HG02678 (cell line): ENCODE results near the gene KBTBD12.

ENCODE experiments used
- ATAC-seq: cut with Tn5 transposase; IDR thresholded peaks from one replicate; pipeline ENCODE4 v1.9.1; 2021; ENCODE audit warnings: mild to moderate bottlenecking, moderate library complexity; ENCODE audit not compliant: unreplicated experiment

Gene KBTBD12

DNA sequence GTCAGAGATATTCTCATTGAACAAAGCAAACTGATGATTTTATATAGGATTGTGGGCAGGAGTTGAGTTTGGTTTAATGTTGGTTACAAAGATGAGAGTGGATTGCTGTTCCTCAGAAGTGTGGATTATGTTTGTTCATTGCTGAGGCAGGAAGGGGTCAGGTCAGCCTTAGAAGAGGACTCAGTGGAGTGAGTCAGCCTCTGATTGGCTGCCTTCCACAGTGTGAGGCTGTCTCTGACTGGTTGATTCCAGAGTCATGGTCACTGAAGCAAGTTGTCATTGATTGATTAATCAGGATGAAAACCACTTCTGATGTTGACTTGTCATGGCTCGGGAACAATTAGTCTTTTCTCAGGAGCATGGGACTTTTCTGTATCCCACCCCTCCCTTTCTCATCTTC, 36.2 kb downstream of the KBTBD12 start:
- no peak for ATAC-seq

DNA sequence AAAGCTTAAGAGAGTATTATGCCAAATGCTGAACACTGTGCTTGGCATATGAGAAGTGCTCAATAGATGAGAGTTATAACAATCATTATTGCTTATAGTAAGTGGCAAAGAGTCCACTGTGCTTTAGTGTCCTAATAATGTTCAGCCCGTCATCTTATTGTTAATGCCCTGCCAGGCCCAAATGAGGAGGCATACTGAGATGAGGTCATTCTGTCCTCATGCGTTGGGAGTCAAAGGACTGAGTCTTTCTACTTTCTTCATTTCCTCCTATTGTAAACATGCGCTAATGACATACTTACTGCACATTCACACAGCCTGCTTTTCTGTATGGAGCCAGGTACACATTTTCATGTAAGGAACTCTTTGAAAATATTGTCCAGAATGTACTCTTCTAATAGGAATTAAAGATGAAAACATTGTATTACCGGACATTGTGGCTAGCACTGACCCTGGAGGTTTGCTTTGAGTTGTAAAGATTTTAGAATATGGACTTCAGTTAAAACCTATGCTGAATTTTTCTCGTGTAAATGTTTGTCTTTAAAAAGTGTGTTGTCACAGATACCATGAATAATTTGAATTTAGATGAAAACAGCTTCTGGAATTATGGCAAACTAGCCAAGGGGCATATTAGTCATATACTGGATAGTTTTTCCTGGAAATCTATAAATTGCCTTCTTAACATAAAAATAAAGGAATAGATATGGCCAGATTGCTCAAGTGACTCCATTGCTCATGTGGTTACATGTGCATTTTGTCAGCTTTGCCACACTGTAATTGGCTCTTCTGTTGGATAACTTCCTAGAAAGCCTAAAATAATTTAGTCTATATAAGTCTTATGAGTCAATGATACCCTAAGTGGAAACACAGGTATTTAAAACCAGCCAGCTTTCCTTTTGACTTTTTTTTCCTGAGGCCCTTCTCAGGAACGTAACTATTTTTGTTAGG, 38.3 kb downstream of the KBTBD12 start:
- no peak for ATAC-seq

DNA sequence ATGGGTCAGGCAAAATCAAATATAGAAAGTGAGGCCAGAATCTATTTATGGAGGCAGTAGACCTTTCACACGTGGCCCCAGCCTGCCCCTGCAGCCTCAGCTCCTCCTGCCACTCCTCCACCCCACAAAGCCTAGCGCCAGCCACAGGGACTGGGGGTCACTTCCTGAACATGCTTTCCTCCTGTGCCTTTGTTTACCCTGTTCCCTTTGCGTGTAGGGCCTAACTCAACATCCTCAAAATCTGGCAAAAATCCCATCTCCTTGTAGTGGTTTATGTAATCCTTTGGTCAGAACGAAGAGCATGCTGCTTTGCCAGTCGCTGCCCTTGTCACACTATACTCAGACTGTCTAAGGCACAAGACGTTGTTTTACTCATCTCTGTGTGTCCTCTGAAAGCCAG, 39.6 kb downstream of the KBTBD12 start:
- ATAC-seq = no peak

DNA sequence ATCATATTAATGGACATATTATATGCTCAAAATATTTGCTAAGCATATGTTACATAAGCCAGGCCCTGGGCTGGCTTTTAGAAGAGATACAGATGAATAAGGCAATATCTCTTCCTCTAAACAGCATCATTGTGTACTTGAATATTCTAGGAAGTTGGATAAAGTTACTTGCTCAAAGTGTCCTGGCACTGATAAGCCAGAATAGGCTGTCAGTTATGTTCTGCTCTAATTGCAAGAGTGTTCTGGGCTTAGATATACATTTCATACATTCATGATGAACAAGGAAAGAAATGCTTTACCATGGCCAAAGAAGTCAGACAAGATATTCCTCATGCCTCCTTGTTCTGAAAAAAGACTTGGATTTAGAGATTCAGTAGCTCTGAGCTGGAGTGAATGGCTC, 40.7 kb downstream of the KBTBD12 start:
- ATAC-seq = no peak

DNA sequence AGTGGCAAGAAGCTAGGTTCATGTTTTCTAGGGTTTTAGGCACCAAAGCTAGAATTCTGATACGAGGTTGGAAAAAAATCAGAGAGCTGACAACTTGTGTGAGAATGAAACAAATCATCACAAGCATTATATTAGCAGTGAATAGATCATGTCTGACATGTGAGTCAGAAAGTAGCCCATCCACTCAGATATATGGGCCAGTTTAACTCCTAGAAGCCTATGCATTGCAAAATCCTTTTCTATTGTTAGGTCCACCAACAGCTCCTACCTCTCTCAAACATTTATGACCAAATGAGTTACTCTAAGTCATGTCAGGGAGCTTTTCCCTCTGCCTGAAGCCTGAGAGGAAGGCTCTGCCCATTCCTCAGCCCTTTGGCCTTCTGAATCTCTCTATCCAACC, 44.0 kb downstream of the KBTBD12 start:
- no peak for ATAC-seq

DNA sequence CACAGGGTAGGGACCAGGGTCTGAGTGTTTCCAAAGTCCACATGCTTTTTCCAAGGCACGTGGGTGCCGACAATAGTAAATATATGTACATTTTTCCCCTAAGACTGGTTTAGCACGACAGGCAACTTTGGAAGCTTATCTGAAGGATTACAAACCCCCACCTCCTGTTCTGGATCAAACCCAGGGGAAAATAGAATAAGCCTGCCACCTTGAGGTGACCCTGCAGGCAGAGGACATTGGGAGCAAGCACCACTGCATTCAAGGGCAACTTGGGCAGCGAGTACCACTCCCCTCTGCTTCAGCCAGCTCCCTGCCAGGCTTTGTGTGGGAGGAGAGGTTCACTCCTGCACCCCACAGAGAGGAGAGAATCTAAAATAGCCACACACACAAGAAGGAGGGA, 44.8 kb downstream of the KBTBD12 start:
- ATAC-seq = no peak

DNA sequence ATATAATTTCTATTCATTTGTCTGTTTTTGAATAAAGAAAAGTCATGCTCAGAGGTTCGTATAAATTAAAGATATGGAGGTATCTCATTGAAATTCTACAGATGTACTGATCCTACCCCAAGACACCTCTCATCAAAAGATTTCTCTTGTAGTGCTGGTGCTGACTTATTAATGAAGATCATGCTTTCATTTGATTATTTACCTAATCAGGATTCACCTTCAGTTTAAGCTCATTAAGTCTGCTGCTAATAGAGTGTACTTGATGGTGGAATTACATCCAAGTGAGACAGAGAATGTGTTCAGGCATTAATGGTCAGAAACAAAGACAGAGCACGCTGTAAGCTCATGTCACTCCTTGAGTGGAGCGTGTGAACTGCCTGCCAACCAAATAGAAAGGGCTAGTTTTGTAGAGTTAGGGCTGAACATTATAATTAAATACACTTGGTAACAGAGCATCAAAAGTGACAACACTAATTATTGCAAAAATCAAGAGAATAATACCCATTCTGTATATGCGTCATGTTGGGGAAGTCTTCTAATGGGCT, 45.5 kb downstream of the KBTBD12 start:
- no peak for ATAC-seq

DNA sequence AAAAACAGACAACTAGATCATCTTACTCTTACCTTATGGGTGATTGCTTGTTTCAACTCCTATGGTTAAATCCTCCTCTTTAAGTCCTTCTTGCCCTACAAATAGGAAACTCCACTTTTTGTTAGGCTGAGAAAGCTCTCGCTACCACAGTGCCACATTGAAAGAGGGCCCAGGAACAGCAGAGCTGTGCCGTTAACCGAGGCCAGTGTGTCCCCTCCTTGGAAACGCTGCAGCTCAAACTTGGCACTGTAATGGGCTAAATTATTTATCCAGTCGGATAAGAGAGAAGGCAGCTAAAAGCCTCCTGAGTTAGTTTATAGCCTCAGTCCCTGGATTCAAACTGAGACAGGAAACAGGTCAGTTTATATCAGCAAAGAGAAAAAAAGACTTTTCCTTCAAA, 46.1 kb downstream of the KBTBD12 start:
- ATAC-seq = no peak

DNA sequence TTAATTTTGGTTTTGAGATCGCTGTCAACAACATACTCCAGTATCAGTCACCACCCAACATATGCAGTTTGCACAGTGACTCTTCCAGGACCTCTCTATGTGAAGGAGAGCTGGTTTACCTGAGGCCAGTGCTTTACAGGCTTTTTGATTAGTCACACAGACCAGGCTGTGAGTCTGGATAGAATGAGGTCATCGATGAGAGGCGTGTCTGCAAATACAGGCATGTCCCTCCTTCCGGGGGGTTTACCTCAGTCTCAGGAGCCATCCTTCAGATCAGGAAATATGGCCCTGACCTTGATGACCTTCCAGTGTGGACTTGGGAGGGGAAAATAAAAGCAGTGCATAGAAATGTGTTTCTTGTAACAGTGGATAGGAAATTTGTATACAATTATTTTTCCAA, 46.9 kb downstream of the KBTBD12 start:
- ATAC-seq = no peak

DNA sequence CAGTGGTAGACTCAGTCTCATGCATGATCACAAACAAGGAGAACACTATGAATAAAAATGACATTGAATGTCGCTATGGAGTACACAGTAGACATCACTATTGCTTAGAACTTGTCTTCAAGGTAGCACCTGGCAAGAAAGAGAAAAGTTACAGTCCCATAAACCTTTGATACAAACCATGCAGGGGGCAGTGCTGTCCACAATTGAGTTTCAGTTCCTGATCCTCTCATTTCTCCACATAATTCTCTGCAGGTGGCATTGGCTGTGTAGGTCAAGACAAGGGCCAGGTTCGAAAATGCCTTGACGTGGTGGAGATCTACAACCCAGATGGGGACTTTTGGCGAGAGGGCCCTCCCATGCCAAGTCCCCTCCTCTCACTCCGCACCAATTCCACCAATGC, 47.9 kb downstream of the KBTBD12 start:
- ATAC-seq = no peak

DNA sequence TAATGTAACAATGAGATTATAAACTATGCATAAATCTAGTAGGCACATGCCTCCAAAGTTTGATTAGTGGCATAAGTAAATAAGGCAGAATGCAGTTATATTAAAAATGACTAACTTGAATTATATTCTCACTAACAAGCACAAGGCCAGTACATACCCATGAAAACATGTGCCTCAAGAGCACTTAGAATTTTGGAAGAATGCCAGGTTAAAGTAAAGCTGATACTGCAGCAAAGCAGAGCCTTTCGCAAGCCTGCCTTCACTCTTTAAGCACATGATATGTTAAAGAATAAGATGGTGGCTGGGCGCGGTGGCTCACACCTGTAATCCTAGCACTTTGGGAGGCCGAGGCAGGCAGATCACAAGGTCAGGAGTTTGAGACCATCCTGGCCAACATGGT, 49.0 kb downstream of the KBTBD12 start:
- no peak for ATAC-seq

DNA sequence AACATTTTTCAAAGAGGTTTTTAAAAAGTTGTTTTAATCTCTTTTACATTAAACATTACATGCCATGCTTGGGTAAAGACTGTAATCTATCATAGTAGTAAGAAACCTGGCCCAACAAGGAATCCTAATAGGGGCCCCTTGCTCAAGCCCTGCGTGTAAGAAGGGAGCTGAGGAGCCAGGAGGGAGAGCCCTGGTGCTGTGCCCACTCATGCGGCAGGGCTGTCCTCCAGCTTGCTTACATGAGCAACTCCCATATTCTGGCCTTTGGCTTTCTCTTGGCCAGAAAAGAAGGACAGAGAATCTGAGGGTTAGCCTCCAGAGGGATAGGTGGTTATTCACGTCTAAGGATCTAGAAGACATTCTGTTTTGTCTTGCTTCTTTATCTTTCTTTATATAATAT, 49.8 kb downstream of the KBTBD12 start:
- ATAC-seq = no peak

DNA sequence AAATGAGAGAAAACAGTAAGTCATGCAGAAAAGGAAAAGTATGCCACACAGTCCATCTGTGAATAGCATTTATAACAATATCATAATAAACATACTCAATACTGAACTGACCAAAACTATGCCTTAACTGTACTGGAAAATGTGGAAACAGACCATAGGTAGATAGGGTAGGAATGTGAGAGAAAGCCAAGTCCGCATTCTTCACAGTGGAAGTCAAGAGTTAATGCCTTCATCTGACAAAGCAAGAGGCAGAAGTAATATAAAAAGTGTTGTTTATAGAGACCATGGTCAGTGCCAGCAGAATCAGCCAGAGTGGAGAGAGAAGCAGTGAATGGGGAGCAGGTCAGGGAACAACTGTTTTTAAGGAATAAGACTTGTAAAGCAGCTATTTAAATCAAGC, 52.3 kb downstream of the KBTBD12 start:
- ATAC-seq = no peak

DNA sequence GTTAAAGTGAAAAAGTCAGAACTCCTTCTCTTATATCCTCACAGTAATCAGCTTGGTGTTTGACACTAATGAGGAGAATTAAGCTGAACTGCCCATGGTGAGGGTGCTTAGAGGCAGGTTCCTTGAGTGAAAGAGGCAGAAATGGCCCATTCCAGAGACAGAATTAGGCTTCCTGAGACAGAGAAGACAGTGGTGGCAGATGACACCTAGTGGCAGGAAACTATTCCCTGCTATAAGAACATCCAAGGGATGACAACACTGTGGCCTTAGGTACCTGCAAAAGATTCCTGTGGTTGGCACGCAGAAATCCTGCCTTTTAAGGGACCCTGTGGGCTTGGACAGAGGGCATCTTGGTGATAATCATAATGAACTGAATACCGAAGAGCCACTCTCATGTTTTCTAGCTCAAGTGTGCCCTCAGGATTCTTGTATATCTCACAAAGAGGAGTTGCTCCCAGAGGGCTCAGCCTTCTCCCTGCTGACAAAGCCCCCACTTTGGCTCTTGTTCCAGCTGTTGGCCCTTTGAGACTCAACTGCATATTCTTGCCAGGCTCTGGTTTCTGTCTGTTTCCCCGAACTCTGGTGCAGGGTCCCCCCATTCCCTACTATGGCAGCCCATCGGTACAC, 56.0 kb downstream of the KBTBD12 start:
- no peak for ATAC-seq

DNA sequence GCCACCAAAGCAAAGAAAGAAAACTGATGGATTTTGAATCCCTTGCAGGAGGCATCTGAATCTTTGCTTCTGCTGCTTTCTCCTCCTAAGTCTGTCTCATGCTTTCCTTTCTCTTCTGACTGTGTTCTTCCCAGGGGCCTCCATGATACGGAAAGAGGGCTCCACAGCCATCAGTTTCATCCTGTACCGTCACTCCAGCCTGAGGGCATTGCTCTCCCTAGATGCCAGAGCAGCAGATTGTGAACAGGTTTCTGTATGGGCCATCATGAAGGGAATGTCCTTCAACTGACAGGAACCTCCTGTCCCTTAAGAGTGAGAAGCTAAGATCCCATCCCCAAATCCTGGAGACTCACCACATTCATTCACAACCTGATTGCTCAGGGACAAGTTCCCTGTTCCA, 59.2 kb downstream of the KBTBD12 start:
- no peak for ATAC-seq

DNA sequence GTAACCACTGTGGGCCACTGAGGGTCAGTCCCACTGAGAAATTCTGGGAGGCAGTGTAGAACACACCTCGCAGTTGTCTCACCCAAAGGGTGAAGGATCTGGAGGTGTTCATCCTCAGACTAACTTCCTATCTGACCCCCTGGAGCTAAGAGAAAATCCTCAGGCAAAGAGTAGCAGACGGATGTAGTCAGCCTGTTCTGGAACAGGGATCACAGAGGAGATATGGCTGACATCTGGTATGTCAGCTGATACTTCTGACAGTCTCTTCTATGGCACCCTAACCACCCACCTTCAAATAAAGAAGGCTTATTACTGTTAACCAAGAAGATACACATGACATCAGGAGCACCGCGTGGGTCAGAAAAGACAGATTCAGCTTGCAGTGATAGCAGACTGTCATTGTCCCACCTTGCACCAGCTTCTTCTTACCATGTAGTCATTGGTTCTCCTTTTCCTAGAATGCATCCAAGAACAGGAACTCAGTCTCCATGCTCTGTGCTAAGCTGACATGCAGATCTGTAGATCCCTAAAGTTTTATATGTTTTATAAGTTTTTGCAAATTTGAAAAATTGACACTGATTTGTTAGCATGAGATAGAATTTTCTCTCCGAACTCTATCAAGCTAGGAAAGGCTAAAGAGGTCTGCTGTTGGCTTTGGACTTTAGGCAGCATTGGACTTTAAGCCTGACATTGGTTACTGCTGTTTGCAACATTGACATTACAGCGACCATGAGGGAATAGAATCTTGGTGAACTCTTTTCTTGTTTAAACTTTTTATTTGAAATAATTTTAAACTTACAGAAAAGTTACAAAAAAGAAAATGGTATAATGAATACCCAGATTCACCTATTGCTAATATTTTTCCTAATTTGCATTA, 60.4 kb downstream of the KBTBD12 start:
- ATAC-seq = no peak

DNA sequence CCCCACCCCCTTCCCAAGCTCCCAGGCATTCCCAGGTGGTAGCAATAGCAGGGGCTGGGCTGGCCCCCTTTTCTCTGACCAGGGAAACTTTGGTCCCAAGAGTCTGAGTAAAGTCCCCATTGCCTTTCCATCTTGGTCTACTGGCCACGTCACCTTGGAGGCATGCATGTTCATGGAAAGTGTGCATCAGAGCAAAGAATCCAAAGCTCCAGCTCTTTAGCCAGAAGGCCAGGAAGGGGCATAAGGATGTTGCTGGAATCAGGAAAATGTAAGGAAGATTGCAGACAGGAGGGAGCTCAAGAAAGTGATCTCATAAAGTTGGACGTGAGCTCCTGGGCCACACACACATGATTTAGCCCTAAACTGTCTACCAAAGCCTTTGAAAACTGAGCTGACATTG, 63.6 kb downstream of the KBTBD12 start:
- ATAC-seq = no peak

DNA sequence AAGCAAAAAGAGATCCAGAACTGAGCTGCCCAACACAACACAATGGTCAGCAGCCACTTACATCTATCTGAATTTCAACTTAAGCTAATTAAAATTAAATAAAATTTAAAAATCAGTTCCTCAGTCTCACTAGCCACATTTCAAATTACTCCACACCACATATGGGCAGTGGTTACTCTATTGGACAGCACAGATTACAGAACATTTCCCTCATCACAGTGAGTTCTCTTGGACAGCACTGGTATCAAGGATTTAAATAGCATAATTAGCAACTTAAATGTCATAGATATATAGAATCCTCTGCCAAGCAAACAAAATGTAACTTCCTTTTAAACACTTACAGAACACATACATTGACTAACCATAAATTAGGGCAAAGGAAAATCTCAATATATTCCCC, 64.4 kb downstream of the KBTBD12 start:
- ATAC-seq = no peak

DNA sequence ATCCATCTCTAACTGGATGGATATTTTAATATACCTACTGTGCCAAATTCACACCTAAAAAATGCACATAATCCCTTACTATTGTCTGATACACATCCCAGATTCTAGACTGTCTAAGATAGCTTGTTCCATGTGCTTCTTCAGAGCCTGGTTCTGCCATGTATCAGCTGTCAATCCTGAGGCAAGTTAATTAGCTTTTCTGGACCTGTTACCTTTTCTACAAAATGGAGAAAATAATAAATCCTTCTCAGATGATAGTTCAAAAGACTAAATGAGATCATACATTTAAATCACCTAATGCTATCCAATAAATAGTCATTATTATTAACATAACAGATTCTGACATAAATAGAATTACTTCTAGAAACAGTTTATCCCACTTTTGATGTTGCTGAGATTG, 66.1 kb downstream of the KBTBD12 start:
- no peak for ATAC-seq

DNA sequence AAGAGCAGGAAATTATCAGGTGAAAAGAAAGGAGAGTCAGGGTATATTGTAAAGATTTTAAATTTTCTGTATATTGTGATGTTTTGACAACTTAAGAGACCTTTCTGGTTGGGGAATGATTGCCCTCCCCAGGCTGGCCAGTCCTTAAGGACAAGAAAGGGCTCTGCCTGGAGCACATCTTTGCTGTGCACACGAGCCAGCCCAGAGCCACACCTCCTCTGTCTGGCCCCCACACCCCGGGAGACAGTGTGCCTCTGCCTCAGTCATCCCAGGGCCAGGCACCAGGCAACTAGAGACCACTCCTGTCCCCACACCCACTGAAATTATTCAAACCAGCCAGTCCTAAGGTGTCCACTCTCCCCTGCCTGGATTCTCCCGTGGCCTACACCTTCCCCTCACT, 67.1 kb downstream of the KBTBD12 start:
- no peak for ATAC-seq

DNA sequence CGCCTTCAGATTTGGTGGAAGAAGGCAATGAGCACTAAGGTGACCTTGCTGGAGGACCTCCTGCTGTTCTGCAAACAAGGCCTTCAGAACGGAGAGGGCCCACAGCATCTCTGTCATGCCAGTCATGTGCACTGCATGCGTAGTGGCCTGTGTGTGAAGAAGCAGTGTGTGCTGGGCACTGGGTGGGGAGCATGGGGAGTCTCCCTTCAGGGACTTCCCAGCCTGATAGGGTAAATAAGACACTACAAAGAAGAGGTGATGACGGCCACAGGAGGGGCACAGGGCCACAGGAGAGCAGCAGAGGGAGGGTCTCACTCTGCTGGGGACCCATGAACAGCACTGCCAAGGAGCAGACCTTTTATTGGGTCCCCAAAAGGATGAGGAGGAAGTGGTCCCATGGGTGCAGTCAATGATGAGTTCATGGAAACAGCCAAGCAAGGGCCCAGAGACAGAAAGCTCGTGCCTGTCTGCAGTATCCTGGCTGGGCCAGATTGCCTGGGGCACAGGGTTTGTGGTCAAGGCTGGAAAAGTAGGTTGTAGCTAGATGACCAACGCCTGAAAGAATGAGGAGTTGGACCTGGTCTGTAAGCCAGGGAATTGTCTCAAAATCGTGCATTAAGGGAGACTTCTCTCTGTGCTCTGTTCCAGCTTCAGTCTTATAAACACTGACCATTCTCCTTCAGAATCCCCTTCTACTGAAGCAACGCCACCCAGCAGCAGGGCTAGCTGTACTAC, 69.4 kb downstream of the KBTBD12 start:
- no peak for ATAC-seq
